HFF-Myc (cell line): ENCODE results near the gene MARCO.
"Not testable (repeated sequence)": the region's sequence is repeated elsewhere in the genome, so short reads cannot be mapped to it uniquely, and the experiment has no call there.

Source experiments
- DNase-seq: peaks from one replicate; pipeline ENCODE4 v3.0.0-alpha.2; 2011; ENCODE audit warnings: low read depth; ENCODE audit errors: extremely low read depth
- H3K4me3 ChIP-seq: replicated peaks from 2 replicates; pipeline ENCODE4 v1.5.1; 2011; ENCODE audit warnings: low read depth, mild to moderate bottlenecking, control low read depth, low read length
- TF ChIP-seq, protein P1 (sequence below): IDR thresholded peaks from 2 replicates; pipeline ENCODE4 v1.5.1; 2012; ENCODE audit warnings: mild to moderate bottlenecking, low read depth, low read length, control low read depth; ENCODE audit errors: missing control alignments

The MARCO gene

DNA sequence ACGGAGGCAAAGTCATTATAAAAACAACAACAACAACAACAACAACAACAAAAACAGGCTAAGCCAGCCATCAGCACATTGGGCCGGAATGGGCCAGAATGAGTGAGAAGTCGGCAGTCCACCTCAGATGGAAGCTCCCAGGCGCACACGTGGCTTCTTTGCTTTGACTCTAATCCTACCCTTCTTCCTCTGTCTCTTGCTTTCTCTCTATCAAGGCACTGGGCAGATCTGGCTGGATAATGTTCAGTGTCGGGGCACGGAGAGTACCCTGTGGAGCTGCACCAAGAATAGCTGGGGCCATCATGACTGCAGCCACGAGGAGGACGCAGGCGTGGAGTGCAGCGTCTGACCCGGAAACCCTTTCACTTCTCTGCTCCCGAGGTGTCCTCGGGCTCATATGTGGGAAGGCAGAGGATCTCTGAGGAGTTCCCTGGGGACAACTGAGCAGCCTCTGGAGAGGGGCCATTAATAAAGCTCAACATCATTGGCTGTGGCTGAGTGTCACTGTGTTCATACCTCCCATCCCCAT is 52.2 kb downstream of the MARCO start:
- no peak for DNase-seq
- TF ChIP-seq, protein P1, sequence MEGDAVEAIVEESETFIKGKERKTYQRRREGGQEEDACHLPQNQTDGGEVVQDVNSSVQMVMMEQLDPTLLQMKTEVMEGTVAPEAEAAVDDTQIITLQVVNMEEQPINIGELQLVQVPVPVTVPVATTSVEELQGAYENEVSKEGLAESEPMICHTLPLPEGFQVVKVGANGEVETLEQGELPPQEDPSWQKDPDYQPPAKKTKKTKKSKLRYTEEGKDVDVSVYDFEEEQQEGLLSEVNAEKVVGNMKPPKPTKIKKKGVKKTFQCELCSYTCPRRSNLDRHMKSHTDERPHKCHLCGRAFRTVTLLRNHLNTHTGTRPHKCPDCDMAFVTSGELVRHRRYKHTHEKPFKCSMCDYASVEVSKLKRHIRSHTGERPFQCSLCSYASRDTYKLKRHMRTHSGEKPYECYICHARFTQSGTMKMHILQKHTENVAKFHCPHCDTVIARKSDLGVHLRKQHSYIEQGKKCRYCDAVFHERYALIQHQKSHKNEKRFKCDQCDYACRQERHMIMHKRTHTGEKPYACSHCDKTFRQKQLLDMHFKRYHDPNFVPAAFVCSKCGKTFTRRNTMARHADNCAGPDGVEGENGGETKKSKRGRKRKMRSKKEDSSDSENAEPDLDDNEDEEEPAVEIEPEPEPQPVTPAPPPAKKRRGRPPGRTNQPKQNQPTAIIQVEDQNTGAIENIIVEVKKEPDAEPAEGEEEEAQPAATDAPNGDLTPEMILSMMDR: no peak
- no peak overlapping the region for H3K4me3 ChIP-seq

DNA sequence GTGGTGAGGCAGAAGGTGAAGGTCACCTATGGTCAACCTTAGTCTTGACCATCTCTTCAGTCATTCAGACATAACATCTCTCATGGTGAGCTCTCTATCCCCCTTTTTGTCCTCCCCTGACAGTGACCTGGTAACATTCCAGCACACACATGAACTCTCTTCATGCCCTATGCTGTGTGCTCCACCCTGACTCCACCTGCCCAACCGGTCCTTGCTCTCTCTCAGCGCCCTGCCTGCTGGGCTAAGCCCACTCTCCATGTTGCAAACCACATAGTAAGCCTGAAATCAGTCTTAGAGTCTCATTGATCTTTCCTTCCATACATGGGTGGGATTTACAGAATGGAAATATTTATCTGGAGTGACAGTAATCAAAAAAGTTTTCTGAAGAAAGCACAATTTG is 52.8 kb downstream of the MARCO start:
- TF ChIP-seq, protein P1: no peak
- no peak overlapping the region for H3K4me3 ChIP-seq
- DNase-seq: no peak

DNA sequence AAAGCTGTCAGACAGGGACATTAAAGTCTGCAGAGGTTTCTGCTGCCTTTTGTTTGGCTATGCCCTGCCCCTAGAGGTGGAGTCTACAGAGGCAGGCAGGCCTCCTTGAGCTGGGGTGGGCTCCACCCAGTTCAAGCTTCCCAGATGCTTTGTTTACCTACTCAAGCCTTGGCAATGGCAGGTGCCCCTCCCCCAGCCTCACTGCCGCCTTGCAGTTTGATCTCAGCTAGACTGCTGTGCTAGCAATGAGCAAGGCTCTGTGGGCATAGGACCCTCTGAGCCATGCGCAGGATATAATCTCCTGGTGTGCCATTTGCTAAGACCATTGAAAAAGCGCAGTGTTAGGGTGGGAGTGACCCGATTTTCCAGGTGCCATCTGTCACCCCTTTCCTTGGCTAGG is 61.9 kb downstream of the MARCO start:
- not testable (repeated sequence) for DNase-seq, H3K4me3 ChIP-seq

DNA sequence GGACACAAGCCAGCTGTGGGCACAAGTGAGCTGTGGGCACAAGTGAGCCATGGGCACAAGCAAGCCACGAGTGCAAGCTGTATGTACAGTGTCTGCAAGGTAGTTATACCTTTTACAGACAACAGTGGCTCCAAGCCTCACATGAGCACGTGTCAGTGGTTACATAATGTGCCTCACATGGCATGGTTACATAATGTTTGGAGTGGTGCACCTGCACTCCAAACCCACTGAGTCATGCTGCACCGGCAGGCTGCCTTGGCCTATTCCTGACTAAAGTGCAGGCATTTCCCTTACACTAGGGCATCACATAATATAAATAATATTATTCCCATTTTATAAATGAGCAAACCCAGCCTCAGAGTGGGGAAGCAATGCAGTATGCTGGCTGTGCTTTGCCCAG is 62.6 kb downstream of the MARCO start:
- no peak for DNase-seq
- H3K4me3 ChIP-seq: no peak overlapping the region
- TF ChIP-seq, protein P1: no peak

DNA sequence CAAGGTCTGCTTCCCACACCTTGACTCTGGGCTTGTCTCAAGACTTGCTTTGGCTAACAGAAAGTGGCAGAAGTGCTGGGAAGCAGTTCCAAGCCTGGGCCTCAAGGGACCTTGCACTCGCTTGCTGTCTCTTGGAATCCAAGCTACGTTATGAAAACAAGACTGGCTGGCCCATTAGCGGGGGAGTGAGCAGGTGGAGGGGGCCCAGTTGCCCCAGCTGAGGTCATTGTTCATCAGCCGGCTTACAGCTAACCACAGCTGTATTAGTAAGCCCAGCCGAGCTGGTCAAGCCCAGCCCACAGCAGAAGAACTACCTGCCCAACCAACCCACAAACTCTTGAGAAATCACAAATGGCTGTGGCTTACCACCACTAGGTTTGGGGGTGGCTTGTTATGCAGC is 63.1 kb downstream of the MARCO start:
- DNase-seq: no peak
- TF ChIP-seq, protein P1: no peak
- H3K4me3 ChIP-seq: no peak overlapping the region

DNA sequence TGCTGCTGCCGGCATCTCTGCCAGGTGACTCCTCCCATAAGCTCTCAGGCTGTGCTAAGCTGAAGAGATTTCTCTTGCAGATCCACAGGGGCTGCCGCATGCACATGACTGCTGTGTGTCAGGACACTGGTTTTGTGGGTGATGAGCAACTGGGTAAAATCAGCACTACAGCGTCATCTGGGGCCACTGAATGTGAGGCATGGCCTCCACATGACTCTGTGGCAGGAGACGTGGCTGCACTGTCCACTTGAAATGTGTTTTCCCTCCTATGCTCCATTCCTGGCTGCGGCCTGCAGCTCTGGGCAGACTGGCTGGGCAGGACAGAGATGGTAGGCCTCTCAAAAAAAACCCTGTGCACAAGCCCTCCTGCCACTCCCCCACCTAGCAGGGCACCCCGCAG is 63.6 kb downstream of the MARCO start:
- no peak overlapping the region for H3K4me3 ChIP-seq
- TF ChIP-seq, protein P1: no peak
- DNase-seq: no peak

DNA sequence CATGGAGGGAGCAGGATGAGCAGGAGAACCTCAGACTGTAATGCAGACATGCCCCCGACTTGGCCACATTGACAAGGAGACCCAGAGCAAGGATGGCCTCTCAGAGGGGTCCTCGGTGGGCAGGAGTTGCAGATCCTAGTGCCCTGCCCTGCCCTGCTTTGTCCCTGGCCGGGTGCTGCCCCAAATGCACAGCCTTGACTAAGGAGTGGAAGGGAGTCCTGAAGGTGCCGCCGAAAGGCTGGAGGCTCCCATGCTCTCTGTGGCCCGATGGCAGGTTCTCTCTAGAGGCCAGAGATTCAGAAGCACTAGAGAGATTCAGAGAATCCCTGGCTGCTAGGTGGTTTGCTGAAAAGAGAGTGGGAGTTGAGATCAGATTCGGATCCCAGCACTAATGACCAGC is 64.4 kb downstream of the MARCO start:
- no peak overlapping the region for H3K4me3 ChIP-seq
- no peak for DNase-seq
- TF ChIP-seq, protein P1: no peak

DNA sequence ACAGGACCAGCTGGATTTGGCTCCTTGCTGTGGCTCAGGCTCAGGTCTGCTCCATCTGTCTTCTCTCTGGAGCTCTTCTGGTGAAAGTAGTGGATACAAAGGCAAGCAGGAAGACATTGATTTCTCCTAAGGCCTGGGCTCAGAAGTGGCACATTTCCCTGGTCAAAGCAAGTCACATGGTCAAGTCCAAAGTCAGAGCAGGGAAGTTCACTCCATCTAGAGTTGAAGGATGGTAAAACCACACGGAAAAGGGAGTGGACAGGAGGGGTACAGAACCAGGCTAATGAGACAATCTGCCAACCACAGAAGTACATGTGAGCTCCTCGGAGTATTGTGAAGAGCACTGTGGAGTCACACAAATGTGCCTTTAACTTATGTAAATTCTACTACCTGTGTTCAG is 66.1 kb downstream of the MARCO start:
- TF ChIP-seq, protein P1: no peak
- no peak overlapping the region for H3K4me3 ChIP-seq
- DNase-seq: no peak
